GM18951 (cell line): ENCODE measurements around the gene MYOG.

ENCODE experiments used
- POLR2A ChIP-seq: IDR thresholded peaks from 4 replicates; pipeline ENCODE4 v1.6.1; 2011; ENCODE audit warnings: mild to moderate bottlenecking; ENCODE audit not compliant: insufficient read length, insufficient read depth; ENCODE audit errors: extremely low read depth
- in situ Hi-C: fragments of 300-500 bp; cut with MboI; formaldehyde crosslinking; loops from one replicate; pipeline ENCODE4 v1.12.0; 2022; ENCODE audit warnings: low sequenced_read_pairs, mixed read lengths, inconsistent platforms; ENCODE audit not compliant: unreplicated experiment

MYOG gene

DNA sequence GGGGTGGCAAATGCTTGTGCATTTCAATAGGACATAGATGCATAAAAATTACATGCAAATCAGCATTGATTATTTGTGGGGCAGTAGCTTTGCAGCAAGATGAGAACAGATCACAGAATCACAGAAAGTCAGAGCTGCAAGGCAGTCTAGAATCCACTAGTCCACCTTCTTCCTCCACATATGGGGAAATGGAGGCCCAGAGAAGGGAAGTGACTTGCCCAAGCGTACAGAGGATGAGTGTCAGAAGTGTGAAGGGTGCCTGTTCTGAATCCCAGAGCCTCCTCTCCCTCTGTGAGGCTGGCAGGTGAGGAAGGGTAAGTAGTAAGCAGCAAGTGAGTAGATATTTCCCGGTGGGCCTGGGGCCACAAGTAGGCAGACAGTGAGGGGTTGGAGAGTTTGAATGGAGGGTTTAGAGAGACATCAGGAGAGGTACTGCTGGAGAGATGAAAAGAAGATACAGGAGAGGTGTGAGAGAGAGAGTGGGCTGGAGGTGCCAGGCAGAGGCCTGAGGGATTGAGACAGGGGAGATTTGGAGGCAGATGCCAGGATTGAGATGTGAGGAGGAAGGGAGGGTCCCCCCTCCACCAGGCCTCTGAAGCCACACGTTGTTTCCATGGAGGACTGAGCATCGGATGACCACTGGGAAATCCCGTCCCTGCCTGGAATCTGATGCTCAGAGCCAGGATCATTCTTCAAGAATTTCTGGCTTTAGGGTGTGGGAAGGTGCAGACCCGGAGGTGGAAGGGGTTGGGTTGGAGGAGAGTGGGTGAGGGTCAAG lies 4.8 kb upstream of the MYOG start:
- in situ Hi-C loops = no loop called here
- no peak for TF ChIP-seq POLR2A

- in situ Hi-C loops = no loop called here
- no peak for TF ChIP-seq POLR2A
Measured at GRCh38 chr1:203089651-203090045, 3.8 kb upstream of the MYOG start.

GRCh38 chr1:203089001-203089650 lies 3.3 kb upstream of the MYOG start:
- in situ Hi-C loops = no loop called here
- no peak for TF ChIP-seq POLR2A

GRCh38 chr1:203088441-203088840 lies 2.6 kb upstream of the MYOG start:
- in situ Hi-C loops = no loop called here
- no peak for TF ChIP-seq POLR2A

DNA sequence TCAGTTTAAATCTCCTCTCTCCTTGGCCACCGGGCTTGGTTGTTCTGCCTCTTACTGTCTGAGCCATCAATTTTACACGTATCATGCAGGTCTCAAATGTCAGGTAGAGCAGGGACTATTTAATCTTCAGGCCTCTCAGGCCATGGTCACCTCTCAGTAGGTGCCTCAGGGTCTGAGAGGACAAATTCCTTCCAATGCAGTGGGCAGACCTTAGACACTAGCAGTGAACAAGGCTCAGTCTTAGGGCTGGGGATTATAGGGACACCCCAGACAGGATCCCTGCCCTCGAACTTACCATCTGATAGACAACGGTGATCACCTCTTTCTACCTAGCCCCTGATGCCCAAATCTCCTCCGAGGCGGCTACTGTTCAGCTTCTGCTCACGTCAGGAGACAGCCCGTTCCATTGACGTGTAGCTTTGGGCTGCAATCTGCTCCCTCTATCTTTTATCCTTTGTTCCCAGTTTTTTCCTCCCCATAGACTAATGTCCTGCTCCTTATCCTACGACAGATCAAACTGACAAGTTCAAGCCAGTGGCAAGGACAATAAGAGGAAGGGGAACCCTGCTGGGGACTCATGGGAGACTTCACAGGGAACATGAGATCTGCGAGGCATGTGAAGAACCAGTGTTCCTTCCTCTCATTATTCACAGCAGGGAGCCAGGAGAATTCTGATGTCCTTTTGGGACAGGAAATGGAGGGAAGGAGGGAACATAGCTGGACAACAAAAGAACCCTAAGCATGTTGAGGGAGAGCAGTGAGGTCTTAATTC lies 1.4 kb upstream of the MYOG start:
- in situ Hi-C loops = no loop called here

DNA sequence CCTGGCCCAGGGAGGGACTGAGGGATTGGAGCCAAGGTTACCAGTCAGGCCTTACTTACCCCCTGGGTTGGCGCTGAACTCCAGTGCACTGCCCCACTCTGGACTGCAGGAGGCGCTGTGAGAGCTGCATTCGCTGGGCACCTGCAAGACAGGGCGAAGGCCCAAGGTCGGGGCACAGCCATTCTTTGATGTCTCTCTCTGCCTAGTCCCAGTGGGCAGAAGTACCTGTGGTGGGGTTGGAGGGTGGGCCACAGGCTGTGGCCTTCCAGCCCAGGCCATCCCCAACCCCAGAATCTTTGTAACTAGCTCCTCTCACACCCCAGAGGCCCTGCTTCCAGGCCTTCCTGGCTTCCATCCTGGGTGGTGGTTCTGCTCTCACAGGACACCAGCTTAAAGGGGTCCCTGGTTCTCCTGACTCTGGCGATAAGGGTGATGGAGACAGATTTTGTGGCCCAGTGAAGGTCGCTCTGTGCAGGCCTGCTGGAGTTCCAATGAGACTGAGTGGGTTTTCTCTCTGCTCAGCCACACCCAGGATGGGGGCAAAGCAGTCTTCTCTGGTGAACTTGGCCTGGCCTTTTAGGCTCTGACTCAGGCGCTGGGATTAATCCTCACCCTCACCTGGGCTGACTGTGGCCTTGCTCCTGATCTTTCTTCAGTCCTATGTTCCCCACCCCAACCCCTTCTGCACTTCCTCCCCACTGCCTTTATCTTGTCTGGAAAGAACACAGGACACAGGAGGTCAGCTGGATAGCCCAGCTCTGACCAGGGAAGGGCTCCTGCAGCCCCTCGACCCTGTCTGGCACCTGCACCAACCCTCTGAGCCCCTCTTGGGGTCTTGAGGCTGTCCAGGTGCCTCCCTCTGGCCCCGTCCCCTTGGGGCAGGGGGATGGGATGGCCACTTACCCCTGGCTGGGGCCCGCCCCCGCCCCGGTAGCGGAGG lies 954 bp downstream of the MYOG start:
- in situ Hi-C loops = no loop called here

More for the DNA sequence above, 1.4 kb upstream of the MYOG start:
- no peak for TF ChIP-seq POLR2A

GRCh38 chr1:203083463-203083921 lies 2.3 kb downstream of the MYOG start:
- in situ Hi-C loops = no loop called here
- TF ChIP-seq POLR2A = no peak

More for the DNA sequence above, 954 bp downstream of the MYOG start:
- TF ChIP-seq POLR2A = no peak

- in situ Hi-C loops = no loop called here
- TF ChIP-seq POLR2A = no peak
Measured at GRCh38 chr1:203082571-203083462, 3.0 kb downstream of the MYOG start.

GRCh38 chr1:203082231-203082505 lies 3.6 kb downstream of the MYOG start:
- TF ChIP-seq POLR2A = no peak
- in situ Hi-C loops = no loop called here

GRCh38 chr1:203081465-203082230 lies 4.2 kb downstream of the MYOG start:
- in situ Hi-C loops = no loop called here

DNA sequence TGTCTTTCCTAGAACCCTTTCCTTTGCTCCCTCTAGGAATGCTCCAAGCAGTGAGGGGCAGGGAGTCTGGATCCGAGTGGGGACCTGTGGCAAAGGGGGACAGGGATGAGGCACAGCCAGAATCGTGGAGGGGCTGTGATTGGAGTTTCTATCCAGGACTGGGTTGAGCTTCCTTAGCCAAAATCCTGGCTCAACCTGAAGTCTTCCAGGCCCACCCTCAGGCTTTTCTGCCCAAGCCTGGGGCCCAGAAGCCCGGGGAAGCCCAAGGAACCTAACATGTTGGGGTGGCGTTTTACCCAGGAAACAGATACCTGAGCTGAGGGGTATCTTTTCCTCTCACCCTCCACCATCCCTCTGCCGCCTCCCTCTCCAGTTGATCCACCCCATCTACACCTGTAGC lies 5.4 kb downstream of the MYOG start:
- TF ChIP-seq POLR2A = no peak
- in situ Hi-C loops = no loop called here

More at GRCh38 chr1:203081465-203082230, 4.2 kb downstream of the MYOG start:
- TF ChIP-seq POLR2A = no peak
